OCI-LY3 (cell line): ENCODE measurements around the gene PDIK1L.

Experiments used
- H2AFZ ChIP-seq: fragments of 200-600, 300-600 bp; shearing (Covaris generic); 2 replicates; pipeline ENCODE4 v1.6.0; 2014; ENCODE audit warnings: antibody characterized with exemption, low read depth, low read length
- H3K27ac ChIP-seq: fragments of 200-600, 300-600 bp; sonication (generic); 2 replicates; pipeline ENCODE4 v1.5.1; 2014; ENCODE audit warnings: mild to moderate bottlenecking, low read length, moderate library complexity, mixed read lengths
- H3K27me3 ChIP-seq: fragments of 200-600, 300-600 bp; sonication (generic); 2 replicates; pipeline ENCODE4 v1.6.1; 2014; ENCODE audit warnings: low read depth, low read length, mixed read lengths
- H3K36me3 ChIP-seq: fragments of 200-600, 300-600 bp; sonication (generic); replicated peaks from 2 replicates; pipeline ENCODE3; 2014; ENCODE audit warnings: low read depth, low read length, mixed read lengths
- H3K4me1 ChIP-seq: fragments of 300-600, 200-600 bp; sonication (generic); 2 replicates; pipeline ENCODE4 v1.6.1; 2014; ENCODE audit warnings: low read length, mixed read lengths
- H3K4me2 ChIP-seq: fragments of 200-600, 300-600 bp; sonication (generic); 2 replicates; pipeline ENCODE4 v1.6.1; 2014; ENCODE audit warnings: low read length, mixed read lengths
- H3K4me3 ChIP-seq: fragments of 300-600, 200-600 bp; sonication (generic); 2 replicates; pipeline ENCODE4 v1.5.1; 2014; ENCODE audit warnings: antibody characterized with exemption, mild to moderate bottlenecking, low read length, moderate library complexity
- H3K79me2 ChIP-seq: fragments of 300-600, 200-600 bp; shearing (Covaris generic); 2 replicates; pipeline ENCODE4 v1.6.1; 2014; ENCODE audit warnings: mild to moderate bottlenecking, low read length, mixed read lengths
- H3K9ac ChIP-seq: fragments of 300-600, 200-600 bp; shearing (Covaris generic); 2 replicates; pipeline ENCODE4 v1.6.0; 2014; ENCODE audit warnings: mild to moderate bottlenecking, low read length, moderate library complexity
- H3K9me3 ChIP-seq: fragments of 200-600, 300-600 bp; shearing (Covaris generic); 2 replicates; pipeline ENCODE4 v1.6.1; 2014; ENCODE audit warnings: low read length, mixed read lengths; ENCODE audit not compliant: insufficient read depth
- H4K20me1 ChIP-seq: fragments of 200-600, 300-600 bp; sonication (generic); 2 replicates; pipeline ENCODE4 v1.6.1; 2016; ENCODE audit warnings: low read length, mixed read lengths; ENCODE audit not compliant: insufficient read depth
- CTCF ChIP-seq: fragments of 200-600, 300-600 bp; sonication (generic); IDR thresholded peaks from 2 replicates; pipeline ENCODE4 v1.5.1; 2014; ENCODE audit warnings: antibody characterized with exemption, low read length, low read depth
- EZH2phosphoT487 ChIP-seq: fragments of 200-600 bp; shearing (Covaris generic); IDR thresholded peaks from 2 replicates; pipeline ENCODE4 v1.6.1; 2018; ENCODE audit warnings: antibody characterized with exemption, mixed run types, low read depth

Gene PDIK1L

GRCh38 chr1:26126321-26127084 lies 14.9 kb downstream of the PDIK1L start:
- H3K27me3 ChIP-seq: no peaks in the 10 kb centered on the region
- no peak overlapping the region for H3K4me2 ChIP-seq
- no peaks in the 10 kb centered on the region for H3K79me2 ChIP-seq
- no peak overlapping the region for H2AFZ ChIP-seq
- peaks cover 4% of the 10 kb centered on the region for H3K36me3 ChIP-seq
- no peak overlapping the region for H3K9ac ChIP-seq
- no peaks in the 10 kb centered on the region for H4K20me1 ChIP-seq
- TF ChIP-seq CTCF (no peak), EZH2phosphoT487 (no peak)
- no peak overlapping the region for H3K27ac ChIP-seq
- peaks cover 5% of the 10 kb centered on the region; the same call in 1 of the 2 replicates for H3K4me1 ChIP-seq
- no peaks in the 10 kb centered on the region for H3K9me3 ChIP-seq
- no peak overlapping the region for H3K4me3 ChIP-seq

- no peaks in the 10 kb centered on the region for H3K36me3 ChIP-seq
- no peaks in the 10 kb centered on the region for H3K27me3 ChIP-seq
- TF ChIP-seq EZH2phosphoT487 (no peak), CTCF (no peak)
- no peaks in the 10 kb centered on the region for H3K4me1 ChIP-seq
- H3K9me3 ChIP-seq: no peaks in the 10 kb centered on the region
- H3K4me2 ChIP-seq: no peak overlapping the region
- H3K4me3 ChIP-seq: no peak overlapping the region
- no peaks in the 10 kb centered on the region for H4K20me1 ChIP-seq
- no peak overlapping the region for H2AFZ ChIP-seq
- no peak overlapping the region for H3K27ac ChIP-seq
- no peaks in the 10 kb centered on the region for H3K79me2 ChIP-seq
- H3K9ac ChIP-seq: no peak overlapping the region
Observed at GRCh38 chr1:26127235-26128163, 15.9 kb downstream of the PDIK1L start.

- no peaks in the 10 kb centered on the region for H3K4me1 ChIP-seq
- H2AFZ ChIP-seq: no peak overlapping the region
- no peak overlapping the region for H3K9ac ChIP-seq
- H4K20me1 ChIP-seq: no peaks in the 10 kb centered on the region
- H3K36me3 ChIP-seq: no peaks in the 10 kb centered on the region
- H3K4me3 ChIP-seq: no peak overlapping the region
- no peak overlapping the region for H3K27ac ChIP-seq
- H3K9me3 ChIP-seq: no peaks in the 10 kb centered on the region
- H3K27me3 ChIP-seq: no peaks in the 10 kb centered on the region
- no peak for TF ChIP-seq EZH2phosphoT487
- TF ChIP-seq CTCF: no peak
- no peak overlapping the region for H3K4me2 ChIP-seq
- H3K79me2 ChIP-seq: no peaks in the 10 kb centered on the region
Observed at GRCh38 chr1:26129778-26130177, 18.2 kb downstream of the PDIK1L start.

GRCh38 chr1:26130695-26131094 lies 19.1 kb downstream of the PDIK1L start:
- no peak overlapping the region for H3K4me2 ChIP-seq
- no peaks in the 10 kb centered on the region for H3K4me1 ChIP-seq
- H3K79me2 ChIP-seq: no peaks in the 10 kb centered on the region
- no peak overlapping the region for H3K9ac ChIP-seq
- no peak overlapping the region for H3K4me3 ChIP-seq
- H3K36me3 ChIP-seq: no peaks in the 10 kb centered on the region
- no peaks in the 10 kb centered on the region for H4K20me1 ChIP-seq
- H3K9me3 ChIP-seq: no peaks in the 10 kb centered on the region
- no peaks in the 10 kb centered on the region for H3K27me3 ChIP-seq
- TF ChIP-seq CTCF (no peak), EZH2phosphoT487 (no peak)
- H2AFZ ChIP-seq: no peak overlapping the region
- H3K27ac ChIP-seq: no peak overlapping the region
